ENCODE measurements around the gene TSC22D2. TPM values are rescaled to one million over a fixed set of nuclear protein-coding genes. Genes with fewer than 3 reads are reported as not detected.

TSC22D2 gene
- total and polyA plus RNA-seq, 12 donors, result 11.8 to 73.1 (median 28.7) TPM

GRCh38 chr3:150509780-150510179 is 101.7 kb downstream of the TSC22D2 start:
- Histone ChIP-seq H3K4me1 (no peaks in the 10 kb centered on the region), H3K36me3 (no peaks in the 10 kb centered on the region), H3K9me3 (peaks cover 0 to 12% (median 0%) of the 10 kb centered on the region in 11 donors), H3K27ac (no peak overlapping the region), H3K4me3 (no peak overlapping the region), H3K27me3 (no peaks in the 10 kb centered on the region)
- ATAC-seq (no peak), DNase-seq (no peak)
- WGBS, 2 donors, result 91 to 96% methylated on average over 2 of the region's 2 CpGs
- intact Hi-C loops (cut with DNase I), result no loop called here
- TF ChIP-seq CTCF (IDR thresholded peaks at IDR 0.05), result no peak

- no peak overlapping the region for H3K27ac ChIP-seq
- intact Hi-C loops (cut with DNase I), result no loop called here
- 67 to 83% methylated on average over 4 of the region's 4 CpGs for WGBS, 2 donors
- DNase-seq (no peak), ATAC-seq (no peak)
- no peak overlapping the region for H3K4me3 ChIP-seq
- no peaks in the 10 kb centered on the region for H3K27me3 ChIP-seq
- H3K36me3 ChIP-seq, result no peaks in the 10 kb centered on the region
- H3K4me1 ChIP-seq, result no peaks in the 10 kb centered on the region
- H3K9me3 ChIP-seq, result peaks cover 0 to 12% (median 0%) of the 10 kb centered on the region in 11 donors
- TF ChIP-seq CTCF (IDR thresholded peaks at IDR 0.05), result no peak
Observed at GRCh38 chr3:150511122-150511821, 103.2 kb downstream of the TSC22D2 start.

- TF ChIP-seq CTCF (IDR thresholded peaks at IDR 0.05), result no peak
- H3K9me3 ChIP-seq, result peaks cover 0 to 2% (median 0%) of the 10 kb centered on the region in 11 donors
- no peaks in the 10 kb centered on the region for H3K27me3 ChIP-seq
- intact Hi-C loops (cut with DNase I), result no loop called here
- H3K4me1 ChIP-seq, result no peaks in the 10 kb centered on the region
- 93 to 98% methylated on average over 4 of the region's 4 CpGs for WGBS, 2 donors
- H3K36me3 ChIP-seq, result no peaks in the 10 kb centered on the region
- DNase-seq, result no peak
- no peak for ATAC-seq
- H3K4me3 ChIP-seq, result no peak overlapping the region
- H3K27ac ChIP-seq, result no peak overlapping the region
Observed at GRCh38 chr3:150515210-150515609, 107.1 kb downstream of the TSC22D2 start.

Other genes with a start within 250 kb of the TSC22D2 start
- gene SERP1, start 138.2 kb downstream of the TSC22D2 start, total RNA-seq, result 10 to 100 TPM; 17.5 to 33.7 (median 21.9) TPM
- 10 to 100 TPM; 17.5 to 79.0 TPM for gene SERP1, start 138.2 kb downstream of the TSC22D2 start, polyA plus RNA-seq
- gene EIF2A, start 138.5 kb downstream of the TSC22D2 start, total RNA-seq, result 10 to 100 TPM; 67.5 to 86.5 (median 76.2) TPM
- gene EIF2A, start 138.5 kb downstream of the TSC22D2 start, polyA plus RNA-seq, result 10 to 100 TPM; 45.8 to 47.8 TPM
- 10 to 100 TPM; 63.8 to 88.2 (median 76.1) TPM for gene SELENOT, start 195.0 kb downstream of the TSC22D2 start, total RNA-seq
- gene SELENOT, start 195.0 kb downstream of the TSC22D2 start, polyA plus RNA-seq, result 100 to 1,000 TPM in 1 of 2 donors, 10 to 100 TPM in 1; 15.9 to 101 TPM